Loucy (cell line): ENCODE data around the gene EVC.

ENCODE experiments used
- H2AFZ ChIP-seq: fragments of 200-600 bp; sonication (generic); 2 replicates; pipeline ENCODE4 v1.6.0; 2016; ENCODE audit warnings: antibody characterized with exemption, mild to moderate bottlenecking, low read length, moderate library complexity
- H3F3A ChIP-seq: fragments of 200-600 bp; 2 replicates; pipeline ENCODE4 v1.6.0; 2016; ENCODE audit warnings: antibody characterized with exemption, low read depth, mild to moderate bottlenecking
- H3K27me3 ChIP-seq: fragments of 200-600 bp; sonication (generic); 2 replicates; pipeline ENCODE4 v1.6.1; 2014; ENCODE audit warnings: low read length, mild to moderate bottlenecking; ENCODE audit not compliant: insufficient read depth, poor library complexity, severe bottlenecking
- H3K36me3 ChIP-seq: fragments of 200-600 bp; sonication (generic); 2 replicates; pipeline ENCODE4 v1.6.1; 2016; ENCODE audit warnings: low read length; ENCODE audit not compliant: insufficient read depth
- H3K4me1 ChIP-seq: fragments of 200-600 bp; sonication (generic); 2 replicates; pipeline ENCODE4 v1.5.1; 2014; ENCODE audit warnings: low read length, mild to moderate bottlenecking; ENCODE audit not compliant: insufficient read depth, poor library complexity, severe bottlenecking
- H3K4me2 ChIP-seq: fragments of 200-600 bp; sonication (generic); 2 replicates; pipeline ENCODE4 v1.6.0; 2014; ENCODE audit warnings: antibody characterized with exemption, low read length, low read depth, mild to moderate bottlenecking; ENCODE audit not compliant: poor library complexity, severe bottlenecking
- H3K4me3 ChIP-seq: fragments of 200-600 bp; sonication (generic); 2 replicates; pipeline ENCODE4 v1.5.1; 2014; ENCODE audit warnings: low read length, mild to moderate bottlenecking, mixed read lengths; ENCODE audit not compliant: poor library complexity, severe bottlenecking
- H3K79me2 ChIP-seq: fragments of 200-600 bp; sonication (generic); 2 replicates; pipeline ENCODE4 v1.6.1; 2014; ENCODE audit warnings: low read length; ENCODE audit not compliant: insufficient read depth
- H3K9ac ChIP-seq: fragments of 200-600 bp; sonication (generic); 2 replicates; pipeline ENCODE4 v1.6.0; 2014; ENCODE audit warnings: mild to moderate bottlenecking, low read depth, low read length, moderate library complexity; ENCODE audit not compliant: poor library complexity, severe bottlenecking
- H3K9me2 ChIP-seq: fragments of 200-600 bp; sonication (generic); replicated peaks from 2 replicates; pipeline ENCODE4 v1.6.1; 2016; ENCODE audit warnings: low read depth, low read length, mixed read lengths
- H3K9me3 ChIP-seq: fragments of 200-600 bp; sonication (generic); 2 replicates; pipeline ENCODE4 v1.6.1; 2014; ENCODE audit warnings: mild to moderate bottlenecking, antibody characterized with exemption, low read length, low read depth; ENCODE audit not compliant: insufficient read depth
- H4K20me1 ChIP-seq: fragments of 200-600 bp; sonication (generic); 2 replicates; pipeline ENCODE4 v1.6.0; 2014; ENCODE audit warnings: antibody characterized with exemption, low read length, mild to moderate bottlenecking; ENCODE audit not compliant: insufficient read depth, poor library complexity, severe bottlenecking
- CTCF ChIP-seq: fragments of 200-600 bp; sonication (generic); conservative IDR thresholded peaks from 2 replicates; pipeline ENCODE4 v1.5.1; 2014; ENCODE audit warnings: mild to moderate bottlenecking, antibody characterized with exemption, low read length
- EZH2phosphoT487 ChIP-seq: fragments of 200-600 bp; IDR thresholded peaks from 2 replicates; pipeline ENCODE4 v1.6.1; 2018; ENCODE audit warnings: antibody characterized with exemption, mild to moderate bottlenecking, moderate library complexity, borderline replicate concordance

The EVC gene

GRCh38 chr4:5755679-5756078 lies 44.7 kb downstream of the EVC start:
- Histone ChIP-seq H2AFZ (no peak overlapping the region), H4K20me1 (no peaks in the 10 kb centered on the region), H3F3A (no peaks in the 10 kb centered on the region), H3K36me3 (no peaks in the 10 kb centered on the region), H3K9ac (no peak overlapping the region), H3K9me2 (no peaks in the 10 kb centered on the region), H3K4me1 (no peaks in the 10 kb centered on the region), H3K9me3 (peaks cover 11% of the 10 kb centered on the region; the same call in 1 of the 2 replicates), H3K27me3 (no peaks in the 10 kb centered on the region), H3K4me3 (no peak overlapping the region), H3K4me2 (no peak overlapping the region), H3K79me2 (no peaks in the 10 kb centered on the region)
- no peak for TF ChIP-seq CTCF
- no peak for TF ChIP-seq EZH2phosphoT487

- Histone ChIP-seq H3K9me3 (peaks cover 11% of the 10 kb centered on the region; the same call in 1 of the 2 replicates), H2AFZ (no peak overlapping the region), H3K4me1 (no peaks in the 10 kb centered on the region), H3K4me2 (no peak overlapping the region), H3K9me2 (no peaks in the 10 kb centered on the region), H3K9ac (no peak overlapping the region), H3K36me3 (no peaks in the 10 kb centered on the region), H3K4me3 (no peak overlapping the region), H3K79me2 (no peaks in the 10 kb centered on the region), H4K20me1 (no peaks in the 10 kb centered on the region), H3F3A (no peaks in the 10 kb centered on the region), H3K27me3 (no peaks in the 10 kb centered on the region)
- TF ChIP-seq CTCF (no peak), EZH2phosphoT487 (no peak)
These were observed 45.3 kb downstream of the EVC start for GRCh38 chr4:5756271-5756670.

- no peak overlapping the region for H3K4me2 ChIP-seq
- no peak overlapping the region for H3K4me3 ChIP-seq
- H3K9ac ChIP-seq = no peak overlapping the region
- H3K9me3 ChIP-seq = peaks cover 11% of the 10 kb centered on the region; the same call in 1 of the 2 replicates
- H3K4me1 ChIP-seq = no peaks in the 10 kb centered on the region
- no peaks in the 10 kb centered on the region for H4K20me1 ChIP-seq
- no peak overlapping the region for H2AFZ ChIP-seq
- no peaks in the 10 kb centered on the region for H3K9me2 ChIP-seq
- H3K36me3 ChIP-seq = no peaks in the 10 kb centered on the region
- H3F3A ChIP-seq = no peaks in the 10 kb centered on the region
- no peaks in the 10 kb centered on the region for H3K27me3 ChIP-seq
- no peaks in the 10 kb centered on the region for H3K79me2 ChIP-seq
- TF ChIP-seq CTCF = no peak
- TF ChIP-seq EZH2phosphoT487 = no peak
These were observed 46.1 kb downstream of the EVC start for GRCh38 chr4:5757091-5757490.
